Neuronal stem cell (in vitro differentiated cells): Measurements from ENCODE around the gene AKR1C8.

Experiments
- DNase-seq: peaks from one replicate; pipeline ENCODE4 v3.0.0-alpha.2; 2013; ENCODE audit warnings: low spot score
- H2AFZ ChIP-seq: one replicate; pipeline ENCODE4 v1.6.1; 2013; ENCODE audit warnings: mild to moderate bottlenecking, low read length, inconsistent platforms
- H2AK5ac ChIP-seq: 2 replicates; pipeline ENCODE4 v1.6.1; 2013; ENCODE audit warnings: low read depth, mild to moderate bottlenecking, inconsistent platforms, low read length, moderate library complexity, mixed read lengths
- H2BK120ac ChIP-seq: 2 replicates; pipeline ENCODE4 v1.6.1; 2013; ENCODE audit warnings: low read depth, mild to moderate bottlenecking, inconsistent platforms, low read length, moderate library complexity, mixed read lengths
- H2BK12ac ChIP-seq: one replicate; pipeline ENCODE4 v1.6.1; 2013; ENCODE audit warnings: low read length, inconsistent platforms
- H2BK15ac ChIP-seq: 2 replicates; pipeline ENCODE4 v1.6.1; 2013; ENCODE audit warnings: mild to moderate bottlenecking, low read length, inconsistent platforms, mixed read lengths
- H2BK5ac ChIP-seq: one replicate; pipeline ENCODE4 v1.6.1; 2013; ENCODE audit warnings: inconsistent platforms, mild to moderate bottlenecking, low read length, moderate library complexity
- H3K14ac ChIP-seq: one replicate; pipeline ENCODE4 v1.6.1; 2013; ENCODE audit warnings: low read length, inconsistent platforms
- H3K18ac ChIP-seq: 2 replicates; pipeline ENCODE4 v1.6.1; 2013; ENCODE audit warnings: low read length, inconsistent platforms
- H3K23ac ChIP-seq: 2 replicates; pipeline ENCODE4 v1.6.1; 2013; ENCODE audit warnings: low read depth, mild to moderate bottlenecking, mixed read lengths, low read length, inconsistent platforms; ENCODE audit not compliant: poor library complexity
- H3K27ac ChIP-seq: replicated peaks from 3 replicates; pipeline ENCODE4 v1.5.1; 2013; ENCODE audit warnings: low read length, inconsistent platforms
- H3K27me3 ChIP-seq, 3 experiments: 2 replicates each; pipeline ENCODE4 v1.6.1; 2013; ENCODE audit warnings: low read length in 3 of 3, mild to moderate bottlenecking in 2 of 3, inconsistent platforms in 1 of 3, low read depth in 1 of 3, mixed read lengths in 1 of 3, moderate library complexity in 1 of 3; ENCODE audit not compliant: control insufficient read depth in 3 of 3, insufficient read depth in 3 of 3
- H3K36me3 ChIP-seq, 2 donors: replicated peaks in 1 of 2; 2 replicates each; pipeline ENCODE4 v1.6.1; 2013; ENCODE audit warnings: low read length in 2 of 2; ENCODE audit not compliant: control insufficient read depth in 2 of 2, insufficient read depth in 2 of 2
- H3K4ac ChIP-seq: 2 replicates; pipeline ENCODE4 v1.6.1; 2013; ENCODE audit warnings: inconsistent platforms, mild to moderate bottlenecking, low read length, moderate library complexity
- H3K4me1 ChIP-seq, 2 donors: 1 replicate in 1 of 2; 2 replicates in 1 of 2; pipeline ENCODE4 v1.6.1; 2013; ENCODE audit warnings: low read length in 2 of 2, low read depth in 1 of 2; ENCODE audit not compliant: control insufficient read depth in 2 of 2, insufficient read depth in 1 of 2
- H3K4me2 ChIP-seq: one replicate; pipeline ENCODE4 v1.6.1; 2013; ENCODE audit warnings: mild to moderate bottlenecking, low read length, inconsistent platforms; ENCODE audit not compliant: insufficient read depth, poor library complexity, severe bottlenecking
- H3K4me3 ChIP-seq, 2 donors: 2 replicates each; pipeline ENCODE4 v1.5.1; 2013; ENCODE audit warnings: low read length in 2 of 2, mild to moderate bottlenecking in 2 of 2, inconsistent platforms in 1 of 2, moderate library complexity in 1 of 2
- H3K79me1 ChIP-seq: one replicate; pipeline ENCODE4 v1.6.1; 2013; ENCODE audit warnings: low read depth, mild to moderate bottlenecking, inconsistent platforms, low read length, moderate library complexity
- H3K9ac ChIP-seq: one replicate; pipeline ENCODE4 v1.6.1; 2013; ENCODE audit warnings: mild to moderate bottlenecking, low read depth, low read length, inconsistent platforms; ENCODE audit not compliant: poor library complexity
- H3K9me3 ChIP-seq, 2 donors: replicated peaks in 1 of 2; 2 replicates each; pipeline versions ENCODE3 to v1.6.1; 2013; ENCODE audit warnings: low read length in 2 of 2, mild to moderate bottlenecking in 2 of 2, inconsistent platforms in 1 of 2, low read depth in 1 of 2, mixed read lengths in 1 of 2, moderate library complexity in 1 of 2; ENCODE audit not compliant: control insufficient read depth in 2 of 2, insufficient read depth in 1 of 2
- H4K8ac ChIP-seq: one replicate; pipeline ENCODE4 v1.6.1; 2013; ENCODE audit warnings: low read depth, mild to moderate bottlenecking, inconsistent platforms, low read length, moderate library complexity
- H4K91ac ChIP-seq: one replicate; pipeline ENCODE4 v1.6.1; 2013; ENCODE audit warnings: low read length, low read depth, mild to moderate bottlenecking, inconsistent platforms; ENCODE audit not compliant: poor library complexity
- WGBS, 2 donors: extraction: QIAGEN DNeasy Blood & Tissue Kit; methylation state at CpG; one replicate each; pipeline ENCODE4 v1.1.7; 2013; ENCODE audit warnings: missing lambda C conversion rate in 2 of 2, mixed read lengths in 1 of 2; ENCODE audit not compliant: insufficient read length in 2 of 2, insufficient replicate concordance in 1 of 2; ENCODE audit errors: extremely low coverage in 2 of 2; 5-methylcytosine and 5-hydroxymethylcytosine counted together

AKR1C8 gene

DNA sequence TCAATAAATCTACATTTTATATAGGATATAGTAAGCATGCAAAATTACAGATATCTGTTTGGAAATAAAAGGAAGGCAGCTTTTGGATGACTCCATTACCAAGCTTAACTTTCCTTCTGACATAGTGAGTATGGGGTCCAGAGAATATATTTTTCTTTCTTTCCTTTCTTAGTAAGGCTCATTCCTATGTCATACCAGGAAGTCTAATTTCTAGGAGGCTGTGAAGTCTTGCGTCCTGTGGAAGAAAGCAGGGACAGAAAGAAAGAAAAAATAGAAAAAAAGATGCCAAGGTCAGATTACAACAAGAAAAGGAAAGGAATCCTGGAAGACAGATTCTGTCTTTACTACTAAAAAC, 36.3 kb downstream of the AKR1C8 start:
- Histone ChIP-seq H3K14ac (no peak overlapping the region), H2BK5ac (no peak overlapping the region), H3K27ac (no peak overlapping the region), H3K4me1 (no peaks in the 10 kb centered on the region), H3K79me1 (no peaks in the 10 kb centered on the region), H3K9ac (no peak overlapping the region), H4K8ac (no peak overlapping the region), H2AFZ (no peak overlapping the region), H2BK15ac (no peak overlapping the region), H3K27me3 (no peaks in the 10 kb centered on the region), H3K9me3 (no peaks in the 10 kb centered on the region), H4K91ac (no peak overlapping the region), H3K4ac (no peak overlapping the region), H3K18ac (no peak overlapping the region), H2BK120ac (no peak overlapping the region), H3K36me3 (no peaks in the 10 kb centered on the region), H3K23ac (no peak overlapping the region), H3K4me2 (no peak overlapping the region), H3K4me3 (no peak overlapping the region), H2AK5ac (no peak overlapping the region), H2BK12ac (no peak overlapping the region)
- no CpG with 5 or more reads among the region's 1 CpG for WGBS, 2 donors
- DNase-seq = no peak

DNA sequence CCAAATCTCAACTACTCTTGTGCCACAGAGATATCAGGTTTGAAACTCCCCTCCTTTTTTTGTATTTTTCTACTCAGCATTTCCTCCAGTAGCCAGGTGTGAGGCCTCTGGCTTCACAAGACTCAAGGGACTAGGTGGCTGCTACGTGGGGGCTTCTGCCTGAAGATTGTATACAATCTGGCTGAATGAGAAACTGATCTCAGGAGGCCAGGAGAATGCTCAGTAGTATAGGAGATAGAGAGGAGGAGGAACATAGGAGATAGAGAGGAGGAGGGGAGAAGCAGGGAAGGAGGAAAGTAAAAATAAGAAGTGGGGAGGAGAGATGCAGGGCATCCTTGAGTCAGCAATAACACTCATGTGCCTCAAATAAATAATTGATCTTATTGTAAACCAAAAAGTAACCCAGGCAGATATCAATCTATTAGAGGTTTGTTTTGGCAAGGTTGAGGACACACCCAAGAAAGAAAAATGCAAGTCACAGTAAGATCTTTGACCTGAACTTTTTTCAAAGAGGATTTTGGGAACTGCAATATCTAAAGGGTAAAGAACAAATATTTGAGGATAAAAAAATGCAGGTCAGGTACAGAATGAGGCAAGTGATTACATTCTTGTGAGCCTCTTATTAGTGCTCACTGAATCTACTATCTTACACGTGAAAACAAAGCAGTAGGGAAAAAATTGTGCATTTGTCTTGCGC, 36.8 kb downstream of the AKR1C8 start:
- Histone ChIP-seq H3K79me1 (no peaks in the 10 kb centered on the region), H3K4me2 (no peak overlapping the region), H3K4me1 (no peaks in the 10 kb centered on the region), H3K9me3 (no peaks in the 10 kb centered on the region), H4K8ac (no peak overlapping the region), H2BK120ac (no peak overlapping the region), H3K4ac (no peak overlapping the region), H3K23ac (no peak overlapping the region), H4K91ac (no peak overlapping the region), H3K27ac (no peak overlapping the region), H3K4me3 (no peak overlapping the region), H3K27me3 (no peaks in the 10 kb centered on the region), H3K14ac (no peak overlapping the region), H2BK12ac (no peak overlapping the region), H3K18ac (no peak overlapping the region), H2BK5ac (no peak overlapping the region), H3K36me3 (no peaks in the 10 kb centered on the region), H3K9ac (no peak overlapping the region), H2AFZ (no peak overlapping the region), H2BK15ac (no peak overlapping the region), H2AK5ac (no peak overlapping the region)
- WGBS, 2 donors = no CpG with 5 or more reads among the region's 3 CpGs
- no peak for DNase-seq

DNA sequence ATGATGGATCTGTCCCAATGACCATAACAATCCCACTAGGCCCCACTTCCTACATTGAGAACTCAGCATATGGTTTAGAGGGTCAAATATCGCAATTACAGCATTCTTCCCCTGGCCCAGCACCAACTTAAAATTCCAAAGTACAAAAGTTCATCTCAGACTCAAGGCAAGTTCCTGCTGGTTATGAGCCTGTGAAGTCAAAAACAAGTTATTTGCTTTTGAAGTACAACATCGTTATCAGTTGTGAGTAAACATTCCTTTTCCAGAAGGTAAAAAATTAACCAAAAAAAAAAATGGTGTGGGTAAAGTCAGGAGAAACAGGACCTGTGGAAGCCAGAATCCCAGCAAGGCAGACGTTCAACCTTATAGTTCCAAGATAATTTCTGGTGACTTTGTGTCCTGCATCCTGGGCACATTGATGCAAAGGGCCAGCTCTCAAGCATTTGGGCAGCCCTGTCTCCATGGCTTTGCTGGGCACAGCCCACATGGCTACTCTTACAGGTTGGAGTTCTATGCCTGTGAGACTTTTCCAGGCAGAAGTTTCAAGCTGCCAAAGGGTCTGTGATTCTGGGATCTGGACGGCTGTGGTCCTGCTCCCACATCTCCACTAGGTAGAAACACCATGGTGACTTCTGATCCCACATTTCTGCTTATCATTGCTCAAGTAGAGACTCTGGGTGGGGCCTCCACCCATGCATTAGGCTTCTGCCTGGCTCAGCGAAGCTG, 37.5 kb downstream of the AKR1C8 start:
- no peak overlapping the region for H3K4me2 ChIP-seq
- no peak overlapping the region for H2AFZ ChIP-seq
- no peaks in the 10 kb centered on the region for H3K27me3 ChIP-seq
- no peak overlapping the region for H2BK120ac ChIP-seq
- H3K36me3 ChIP-seq = no peaks in the 10 kb centered on the region
- H3K9me3 ChIP-seq = no peaks in the 10 kb centered on the region
- no peak overlapping the region for H3K23ac ChIP-seq
- no peaks in the 10 kb centered on the region for H3K4me1 ChIP-seq
- H2BK12ac ChIP-seq = no peak overlapping the region
- H3K14ac ChIP-seq = no peak overlapping the region
- no peak overlapping the region for H2BK15ac ChIP-seq
- H3K79me1 ChIP-seq = no peaks in the 10 kb centered on the region
- H3K4me3 ChIP-seq = no peak overlapping the region
- WGBS, 2 donors = no CpG with 5 or more reads among the region's 5 CpGs
- H3K4ac ChIP-seq = no peak overlapping the region
- H3K9ac ChIP-seq = no peak overlapping the region
- no peak overlapping the region for H3K27ac ChIP-seq
- H2BK5ac ChIP-seq = no peak overlapping the region
- no peak for DNase-seq
- H4K8ac ChIP-seq = no peak overlapping the region
- no peak overlapping the region for H2AK5ac ChIP-seq
- no peak overlapping the region for H3K18ac ChIP-seq
- no peak overlapping the region for H4K91ac ChIP-seq

DNA sequence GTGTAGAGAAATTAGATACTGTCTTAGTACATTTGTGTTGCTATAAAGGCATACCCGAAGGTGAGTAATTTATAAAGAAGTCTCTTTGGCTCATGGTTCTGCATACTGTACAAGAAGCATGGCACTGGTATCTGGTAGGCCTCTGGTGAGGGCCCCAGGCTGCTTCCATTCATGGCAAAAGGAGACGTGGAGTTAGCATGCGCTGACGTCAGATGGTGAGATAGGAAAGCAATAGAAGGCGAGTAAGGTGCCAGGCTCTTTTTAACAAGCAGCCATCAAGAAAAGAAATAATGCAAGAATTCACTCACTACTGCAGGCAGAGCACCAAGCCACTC, 38.1 kb downstream of the AKR1C8 start:
- Histone ChIP-seq H2BK15ac (no peak overlapping the region), H3K4ac (no peak overlapping the region), H3K9ac (no peak overlapping the region), H4K91ac (no peak overlapping the region), H3K9me3 (no peaks in the 10 kb centered on the region), H4K8ac (no peak overlapping the region), H3K23ac (no peak overlapping the region), H3K4me2 (no peak overlapping the region), H3K79me1 (no peaks in the 10 kb centered on the region), H3K14ac (no peak overlapping the region), H3K36me3 (no peaks in the 10 kb centered on the region), H2BK12ac (no peak overlapping the region), H2BK120ac (no peak overlapping the region), H3K27ac (no peak overlapping the region), H3K4me1 (no peaks in the 10 kb centered on the region), H3K18ac (no peak overlapping the region), H3K27me3 (no peaks in the 10 kb centered on the region), H2BK5ac (no peak overlapping the region), H3K4me3 (no peak overlapping the region), H2AK5ac (no peak overlapping the region), H2AFZ (no peak overlapping the region)
- no CpG with 5 or more reads among the region's 5 CpGs for WGBS, 2 donors
- DNase-seq = no peak
